NCI-H2081 treated with DMSO at 0.1 percent for 48 hours (cell line): Measurements from ENCODE around the gene FADS3.
A peak's percentile ranks its signal among the peaks of the same experiment; 100 is the strongest.

Experiments used
- DNase-seq: peaks from one replicate; lab custom pipeline; 2025; lab: John Stamatoyannopoulos, UW

The FADS3 gene

DNA sequence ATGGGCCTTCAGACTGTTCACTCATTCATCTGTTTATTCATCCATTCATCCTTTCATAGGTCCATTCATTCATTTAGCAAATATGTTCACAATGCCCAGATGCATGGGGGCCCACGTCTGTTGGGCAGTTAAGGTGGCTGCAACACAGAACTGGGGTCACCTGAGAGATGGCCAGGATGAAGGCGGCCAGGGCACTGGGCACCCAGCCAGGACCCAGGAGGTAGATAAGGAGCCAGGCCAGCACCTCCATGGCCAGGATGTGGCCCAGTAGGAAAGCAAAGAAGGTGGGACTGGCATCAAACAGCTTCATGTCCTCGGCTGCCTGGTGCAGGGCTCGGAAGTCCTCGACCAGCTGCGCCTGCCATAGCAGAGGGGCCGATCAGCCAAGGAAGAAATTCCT, 12.2 kb downstream of the FADS3 start:
- no peak for DNase-seq

DNA sequence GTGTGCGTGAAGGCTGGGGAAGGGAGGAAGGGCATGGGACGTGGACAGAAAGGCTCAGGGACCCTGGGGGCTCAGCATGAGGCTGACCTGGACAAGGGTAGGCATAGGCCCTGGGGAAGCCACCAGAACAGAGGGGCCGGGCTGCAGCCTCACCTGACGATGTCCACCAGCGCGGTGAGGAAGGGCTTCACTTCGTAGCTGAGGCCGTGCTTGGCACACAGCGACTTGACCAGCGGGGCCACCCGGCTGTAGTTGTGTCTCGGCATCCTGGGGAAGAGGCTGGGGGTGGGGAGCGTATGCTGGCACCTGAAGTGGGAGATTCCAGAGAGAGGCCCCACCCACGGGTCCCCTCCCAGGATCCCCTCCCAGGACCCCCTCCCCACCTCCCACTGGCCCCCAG, 15.6 kb downstream of the FADS3 start:
- no peak for DNase-seq

DNA sequence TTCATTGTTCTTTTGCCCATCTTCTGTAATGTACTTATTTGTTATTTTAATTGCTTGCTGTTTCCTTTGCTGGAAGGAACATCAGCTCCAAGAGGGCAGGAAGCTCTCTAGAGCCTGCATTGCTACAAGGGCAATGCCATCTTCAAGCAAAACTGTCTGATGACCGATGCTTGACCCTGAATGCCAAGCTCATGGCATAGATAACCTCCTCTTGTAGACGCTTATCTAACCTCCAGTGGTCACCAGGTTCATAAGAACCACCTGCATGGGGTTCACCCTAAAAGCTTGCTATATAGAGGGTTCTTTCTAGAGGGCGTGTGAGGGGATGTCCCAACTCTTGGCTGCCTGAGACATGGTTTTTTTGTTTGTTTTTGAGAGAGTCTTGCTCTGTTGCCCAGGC, 16.5 kb downstream of the FADS3 start:
- DNase-seq: no peak

DNA sequence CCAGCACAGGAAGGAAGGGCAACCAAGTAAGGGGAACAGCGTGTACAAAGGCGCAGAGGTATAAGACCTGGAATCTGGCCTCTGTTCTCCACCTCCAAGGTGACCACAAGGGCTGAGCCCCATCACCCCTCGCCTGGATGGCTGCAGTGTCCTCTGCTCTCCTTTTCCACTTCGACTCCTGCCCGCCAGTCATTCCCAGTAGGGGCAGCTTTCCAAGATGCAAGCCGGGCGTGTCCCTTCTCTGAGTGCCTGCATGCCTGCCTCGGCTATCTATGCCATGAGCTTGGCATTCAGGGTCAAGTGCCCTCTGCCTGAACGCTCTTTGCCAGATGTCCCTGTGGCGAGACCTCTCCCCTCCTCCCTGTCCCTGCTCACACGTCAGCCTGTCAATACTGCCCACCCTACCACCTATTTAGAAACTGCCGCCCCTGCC, 17.0 kb downstream of the FADS3 start:
- no peak for DNase-seq

DNA sequence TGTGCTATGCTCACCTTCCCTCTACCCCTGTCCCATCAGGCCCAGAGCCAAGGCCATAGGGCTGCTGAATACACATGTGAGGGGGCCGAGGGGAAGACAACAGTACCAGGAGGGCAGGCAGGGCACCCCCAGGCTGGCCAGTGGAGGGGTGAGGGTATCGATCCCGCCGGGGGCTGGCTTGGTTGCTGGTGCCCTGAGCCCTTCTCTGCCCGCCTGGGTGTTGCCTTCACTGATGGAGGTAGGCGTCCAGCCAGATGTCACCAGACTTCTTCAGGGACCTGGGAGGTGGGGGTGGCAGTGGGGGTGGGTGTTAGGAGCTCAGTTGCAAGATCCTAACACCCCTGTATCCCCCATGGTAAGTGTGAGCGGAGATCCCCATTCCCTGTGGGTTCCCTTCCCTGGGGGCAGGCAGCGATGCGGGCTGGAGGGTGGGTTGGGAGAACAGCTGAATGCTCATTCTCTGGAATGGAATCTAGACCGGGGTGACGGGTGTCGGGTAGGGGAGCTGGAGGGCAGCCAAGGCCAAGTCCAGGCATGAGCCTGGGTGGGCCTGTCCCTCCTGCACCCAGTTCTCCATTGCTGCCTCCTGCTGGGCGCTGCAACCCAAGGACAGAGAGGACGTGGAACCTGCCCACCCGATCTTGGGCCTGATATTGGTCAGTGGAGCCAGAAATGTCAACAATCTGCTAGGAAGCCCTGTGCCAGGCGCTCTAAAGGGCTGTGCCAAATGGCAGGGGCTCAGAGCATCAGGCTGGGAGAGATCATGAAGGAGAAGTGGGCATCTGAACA, 17.6 kb downstream of the FADS3 start:
- no peak for DNase-seq

DNA sequence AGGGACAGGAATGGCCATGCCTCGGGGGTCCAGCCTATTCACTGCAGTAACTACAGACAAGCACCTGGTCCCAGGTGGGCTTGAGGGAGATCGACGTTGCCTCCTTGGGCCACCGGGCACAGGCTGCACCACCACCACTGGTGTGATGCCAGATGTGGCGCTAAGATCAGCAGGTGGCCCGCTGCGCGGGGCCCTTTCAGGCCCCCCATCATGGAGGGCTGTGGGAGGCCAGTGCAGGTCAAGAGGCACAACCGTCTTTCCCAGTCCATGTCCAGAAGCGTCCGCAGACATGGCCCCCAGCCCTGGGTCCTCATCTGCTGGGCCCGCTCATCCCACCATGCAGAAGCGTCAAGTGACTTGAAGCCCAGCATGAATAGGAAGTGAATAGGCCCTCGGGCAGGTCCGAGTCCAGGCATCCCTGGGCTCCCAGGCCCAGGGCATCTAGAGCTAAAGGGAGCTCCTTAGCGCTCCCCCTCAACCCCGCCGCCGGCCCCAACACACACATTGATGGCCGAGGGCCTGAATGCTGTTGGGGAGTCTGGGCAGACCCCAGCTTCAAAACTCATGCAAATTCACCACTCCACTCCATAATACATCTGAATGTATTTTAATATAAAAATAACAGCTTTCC, 18.3 kb downstream of the FADS3 start:
- no peak for DNase-seq

DNA sequence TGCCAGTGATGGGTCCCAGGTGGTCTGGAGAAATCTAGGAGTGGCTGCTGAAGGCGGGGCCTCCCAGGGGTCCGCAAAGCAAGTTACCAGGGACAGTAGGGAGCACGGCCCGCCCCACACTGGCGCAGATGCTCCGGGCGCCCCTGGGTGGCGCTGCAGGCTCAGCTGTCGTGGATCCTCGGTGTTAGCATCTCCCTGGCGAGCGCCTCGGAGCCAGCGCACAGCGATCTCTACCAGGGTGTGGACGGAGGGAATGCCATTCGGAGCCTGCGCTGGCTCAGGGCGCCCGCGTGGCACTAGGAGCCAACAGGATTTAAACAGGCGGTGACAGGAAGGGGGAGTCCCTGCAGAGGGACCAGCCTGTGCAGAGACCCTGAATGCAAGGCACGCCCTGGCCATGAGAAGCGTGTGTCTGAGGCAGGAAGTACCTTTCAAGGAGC, 20.2 kb downstream of the FADS3 start:
- DNase-seq: peak; percentile 28

DNA sequence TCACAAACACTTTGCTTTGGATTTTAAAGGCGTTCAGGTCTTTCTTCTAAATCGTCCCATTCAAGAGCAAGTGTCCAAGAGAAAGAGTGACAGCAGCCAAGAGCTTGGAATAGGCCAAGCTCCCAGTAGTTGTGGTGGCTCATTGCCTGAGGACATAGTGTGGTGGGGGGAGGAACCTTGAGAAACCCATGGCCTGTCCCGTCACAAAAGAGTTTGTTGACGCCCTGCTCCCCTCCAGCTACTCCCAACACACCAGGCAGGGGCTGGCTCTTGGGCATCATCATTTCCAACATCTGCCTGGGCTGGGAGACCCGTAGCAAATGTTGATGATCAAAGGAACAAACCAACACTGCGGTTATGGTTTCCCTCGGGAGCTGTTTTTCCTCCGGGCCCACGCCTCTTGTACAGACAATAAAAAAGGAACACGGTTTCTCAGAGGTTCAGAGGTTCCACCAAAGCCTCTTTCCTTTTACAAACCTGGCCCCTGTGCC, 20.8 kb downstream of the FADS3 start:
- no peak for DNase-seq

DNA sequence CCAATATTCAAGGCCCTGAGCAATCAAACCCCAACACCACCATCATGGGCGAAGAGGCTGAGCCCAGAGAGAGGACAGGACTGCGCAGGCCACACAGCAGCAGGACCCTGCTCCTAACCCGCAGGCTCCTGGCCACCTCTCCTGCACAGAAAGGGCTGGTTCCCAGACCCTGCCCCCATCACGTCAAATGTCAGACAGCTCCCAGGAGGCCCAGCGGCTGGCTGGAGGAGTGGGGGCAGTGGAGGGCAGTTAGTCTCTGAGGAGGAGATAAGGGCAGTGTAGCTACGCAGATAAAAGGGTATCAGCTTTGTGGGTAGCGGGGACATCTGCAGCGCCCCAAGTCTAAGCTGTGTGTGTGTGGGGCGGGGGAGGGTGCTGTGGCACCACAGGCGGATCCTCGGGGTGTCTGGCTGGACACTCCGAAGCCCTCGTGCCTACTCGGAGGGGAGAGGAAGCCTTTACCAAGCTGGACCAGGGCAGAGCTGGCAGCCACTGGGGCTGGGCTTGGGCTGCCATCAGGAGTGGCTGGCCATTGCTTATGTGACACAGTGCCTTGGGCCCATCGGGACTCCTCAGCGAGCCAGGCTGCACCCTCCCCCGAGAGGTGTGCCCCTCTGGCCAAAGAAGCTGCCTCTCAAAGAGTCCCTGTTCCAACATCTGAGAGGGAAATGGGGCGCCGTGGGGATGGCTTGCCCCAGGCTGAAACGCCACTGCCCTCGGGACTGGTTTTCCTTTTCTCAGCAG, 21.5 kb downstream of the FADS3 start:
- no peak for DNase-seq

DNA sequence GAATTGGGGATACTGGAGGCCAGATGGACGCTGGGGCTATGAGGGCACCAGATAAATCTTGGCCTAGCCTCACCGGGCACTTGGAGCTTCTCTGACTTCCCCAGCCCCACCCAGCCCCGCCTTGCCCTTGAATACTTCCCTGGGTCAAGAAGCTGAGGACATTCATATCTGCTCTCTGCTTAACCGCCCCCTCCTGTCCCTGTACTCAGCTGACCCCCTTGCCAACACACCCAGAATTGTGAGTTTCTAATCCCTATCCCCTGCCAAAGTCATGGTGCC, 22.0 kb downstream of the FADS3 start:
- DNase-seq: no peak

DNA sequence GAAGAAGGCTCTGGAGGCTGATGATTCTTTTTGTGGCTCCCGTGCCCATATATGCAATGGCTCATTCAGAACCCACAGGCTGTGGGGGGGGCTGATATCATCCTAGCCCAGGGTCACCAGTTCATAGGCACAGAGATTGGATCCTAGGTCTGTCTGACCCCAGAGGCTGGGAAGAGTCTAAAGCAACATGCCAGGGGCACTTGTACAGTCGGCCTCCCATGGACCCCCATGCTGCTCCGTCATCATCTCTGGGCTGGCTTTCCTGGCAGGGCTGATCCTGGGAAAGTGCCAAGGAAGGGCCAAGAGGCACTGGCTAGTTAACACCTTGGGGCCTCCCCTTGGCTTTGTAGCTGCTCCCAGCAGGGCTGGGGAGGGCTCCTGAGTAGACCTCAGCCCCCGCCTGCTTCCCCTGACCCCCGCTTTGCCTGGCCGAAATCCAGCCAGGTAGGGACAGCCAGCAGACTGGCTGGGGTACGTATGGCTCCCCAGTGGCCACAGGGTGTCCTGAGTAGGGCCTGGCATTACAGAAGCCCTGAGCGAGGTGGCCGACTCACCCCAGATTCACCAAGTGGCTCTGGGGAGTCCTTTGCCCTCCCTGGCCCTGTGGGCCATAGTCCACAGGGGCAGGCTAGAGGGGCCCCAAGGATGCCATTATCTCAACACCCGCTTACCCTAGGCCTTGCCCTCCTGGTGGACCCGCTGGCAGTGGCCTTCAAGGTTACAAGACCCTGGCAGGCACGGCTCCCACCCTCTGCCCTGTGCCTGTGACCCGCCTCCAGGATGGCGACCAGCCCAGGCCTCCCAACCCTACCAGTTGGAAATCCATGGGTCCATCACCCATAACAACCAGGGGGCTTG, 22.5 kb downstream of the FADS3 start:
- DNase-seq: no peak

DNA sequence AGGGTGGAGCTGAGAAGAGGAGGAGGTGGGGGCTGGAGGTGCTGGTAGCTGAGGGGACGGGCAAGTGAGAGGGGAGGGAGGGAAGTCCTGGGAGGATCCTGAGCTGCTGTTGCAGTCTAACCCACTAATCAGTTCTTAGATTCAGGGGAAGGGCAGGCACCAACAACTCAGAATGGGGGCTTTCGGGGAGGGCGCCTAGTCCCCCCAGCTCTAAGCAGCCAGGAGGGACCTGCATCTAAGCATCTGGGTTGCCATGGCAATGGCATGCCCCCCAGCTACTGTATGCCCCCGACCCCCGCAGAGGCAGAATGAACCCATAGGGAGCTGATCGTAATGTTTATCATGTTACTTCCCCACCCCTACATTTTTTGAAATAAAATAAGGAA, 24.4 kb downstream of the FADS3 start:
- DNase-seq: no peak

DNA sequence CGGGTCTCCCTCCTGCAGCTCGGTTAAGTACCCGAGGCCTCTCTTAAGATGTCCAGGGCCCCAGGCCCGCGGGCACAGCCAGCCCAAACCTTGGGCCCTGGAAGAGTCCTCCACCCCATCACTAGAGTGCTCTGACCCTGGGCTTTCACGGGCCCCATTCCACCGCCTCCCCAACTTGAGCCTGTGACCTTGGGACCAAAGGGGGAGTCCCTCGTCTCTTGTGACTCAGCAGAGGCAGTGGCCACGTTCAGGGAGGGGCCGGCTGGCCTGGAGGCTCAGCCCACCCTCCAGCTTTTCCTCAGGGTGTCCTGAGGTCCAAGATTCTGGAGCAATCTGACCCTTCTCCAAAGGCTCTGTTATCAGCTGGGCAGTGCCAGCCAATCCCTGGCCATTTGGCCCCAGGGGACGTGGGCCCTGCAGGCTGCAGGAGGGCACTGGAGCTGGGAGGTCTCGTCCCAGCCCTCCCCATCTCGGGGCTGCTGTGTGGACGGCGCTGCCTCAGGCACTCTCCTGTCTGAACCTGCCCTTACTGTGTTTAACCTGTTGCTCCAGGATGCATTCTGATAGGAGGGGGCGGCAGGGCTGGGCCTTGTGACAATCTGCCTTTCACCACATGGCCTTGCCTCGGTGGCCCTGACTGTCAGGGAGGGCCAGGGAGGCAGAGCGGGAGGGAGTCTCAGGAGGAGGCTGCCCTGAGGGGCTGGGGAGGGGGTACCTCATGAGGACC, 25.0 kb downstream of the FADS3 start:
- no peak for DNase-seq

DNA sequence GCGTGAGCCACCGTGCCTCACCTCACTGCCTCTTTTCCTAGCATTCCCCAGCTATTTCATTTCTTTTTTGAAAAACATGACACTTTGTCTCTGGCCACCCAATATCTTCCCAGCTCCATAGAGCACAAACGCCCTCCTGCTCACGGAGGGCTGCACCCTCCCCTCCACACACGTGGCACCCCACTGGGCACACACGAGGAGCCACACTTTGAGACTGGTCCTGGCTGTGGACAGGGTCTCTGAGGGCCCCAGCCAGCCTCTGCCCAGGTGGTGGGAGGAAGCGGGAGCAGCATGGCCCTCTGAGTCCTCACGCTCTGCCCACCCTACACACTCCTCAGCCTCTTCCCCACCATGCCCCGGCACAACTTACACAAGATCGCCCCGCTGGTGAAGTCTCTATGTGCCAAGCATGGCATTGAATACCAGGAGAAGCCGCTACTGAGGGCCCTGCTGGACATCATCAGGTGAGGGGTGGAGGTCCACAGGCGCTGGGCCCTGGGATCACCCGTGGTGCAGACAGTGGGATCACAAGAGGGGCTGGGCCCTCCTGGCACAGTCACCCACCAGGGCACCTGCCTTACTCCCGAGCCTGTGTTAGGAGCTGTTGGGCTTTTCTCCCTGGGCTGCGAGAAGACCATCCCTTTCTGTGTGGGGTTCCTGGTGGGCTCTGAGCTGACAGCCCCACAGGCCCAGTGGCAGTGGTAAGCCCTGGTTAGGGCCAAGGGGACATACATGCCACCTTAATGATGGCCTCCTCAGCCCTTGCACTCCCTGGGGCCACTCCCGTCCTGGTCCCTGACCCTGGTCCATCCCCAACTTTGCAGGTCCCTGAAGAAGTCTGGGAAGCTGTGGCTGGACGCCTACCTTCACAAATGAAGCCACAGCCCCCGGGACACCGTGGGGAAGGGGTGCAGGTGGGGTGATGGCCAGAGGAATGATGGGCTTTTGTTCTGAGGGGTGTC, 26.2 kb downstream of the FADS3 start:
- DNase-seq: no peak

DNA sequence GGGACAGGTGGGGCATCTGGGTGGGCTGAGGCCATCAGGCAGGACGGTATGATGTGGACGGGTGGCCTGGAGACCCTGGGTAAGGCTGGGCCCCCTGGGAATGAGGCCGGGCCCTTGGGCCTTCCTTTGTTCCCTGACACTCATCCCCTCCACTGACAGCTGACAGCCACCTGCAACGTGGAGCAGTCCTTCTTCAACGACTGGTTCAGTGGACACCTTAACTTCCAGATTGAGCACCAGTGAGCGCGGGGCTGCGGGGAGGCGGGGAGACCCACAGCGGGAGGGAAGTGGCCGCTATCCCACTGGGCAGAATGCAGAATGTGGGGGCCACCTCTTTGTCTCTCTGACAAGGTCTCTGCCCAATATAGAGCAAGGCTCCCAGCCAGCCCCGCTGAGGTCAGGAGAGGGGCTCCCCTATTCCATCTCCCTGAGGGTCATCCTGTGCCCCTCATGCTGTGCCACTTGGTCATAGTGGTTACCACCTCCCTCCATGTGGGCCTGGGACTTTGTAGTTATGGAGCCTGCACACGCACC, 27.7 kb downstream of the FADS3 start:
- no peak for DNase-seq

DNA sequence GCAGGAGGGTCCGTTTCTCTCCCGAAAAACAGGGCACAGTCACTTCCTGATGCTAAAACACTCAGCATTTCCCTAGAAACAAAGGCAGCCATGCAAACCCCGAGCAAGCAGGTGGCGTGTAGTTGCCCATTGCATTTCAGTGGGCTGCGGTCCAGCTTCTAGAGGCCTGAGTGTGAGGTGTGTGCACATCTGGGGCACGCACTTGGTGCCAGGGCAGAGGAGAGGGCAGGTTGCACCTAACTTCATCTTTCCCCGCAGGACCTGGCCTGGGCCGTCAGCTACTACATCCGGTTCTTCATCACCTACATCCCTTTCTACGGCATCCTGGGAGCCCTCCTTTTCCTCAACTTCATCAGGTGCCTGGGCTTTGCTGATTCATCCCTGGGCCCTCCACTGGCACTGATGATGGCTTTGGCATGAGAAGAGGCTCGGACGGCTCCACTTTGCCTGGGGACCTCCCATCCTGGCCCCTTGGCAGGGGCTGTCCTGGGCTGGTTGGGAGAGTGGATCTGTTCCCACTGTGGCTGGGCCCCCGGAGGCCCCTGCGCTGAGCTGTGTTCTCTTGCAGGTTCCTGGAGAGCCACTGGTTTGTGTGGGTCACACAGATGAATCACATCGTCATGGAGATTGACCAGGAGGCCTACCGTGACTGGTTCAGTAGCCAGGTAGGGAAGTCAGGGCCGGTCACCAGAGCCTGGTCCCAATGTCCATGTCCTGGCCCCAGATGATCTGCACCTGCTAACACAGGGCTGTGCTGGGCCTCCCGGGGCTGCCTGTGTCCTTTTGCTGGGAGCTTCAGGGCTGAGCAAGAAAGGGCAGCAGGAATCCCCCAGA, 28.4 kb downstream of the FADS3 start:
- no peak for DNase-seq

DNA sequence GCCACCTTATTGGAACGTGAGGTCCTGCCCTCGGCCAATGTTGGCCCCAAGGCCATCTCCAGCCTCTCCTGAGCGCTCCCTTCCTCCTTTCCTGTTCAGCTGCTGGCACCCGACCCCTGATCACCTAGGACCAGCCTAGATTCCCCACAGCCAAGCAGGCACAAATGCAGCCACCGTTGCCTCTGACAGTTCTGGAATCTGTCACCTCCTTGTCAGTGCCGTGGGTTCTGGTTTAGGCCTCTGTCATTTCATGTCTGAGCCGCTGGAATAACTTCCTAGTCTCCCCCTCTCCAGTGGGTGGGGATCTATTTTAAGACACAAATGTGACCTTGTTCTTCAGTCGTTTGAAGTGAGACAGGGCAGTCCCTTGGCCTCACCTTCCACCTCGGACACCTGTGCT, 29.7 kb downstream of the FADS3 start:
- no peak for DNase-seq

DNA sequence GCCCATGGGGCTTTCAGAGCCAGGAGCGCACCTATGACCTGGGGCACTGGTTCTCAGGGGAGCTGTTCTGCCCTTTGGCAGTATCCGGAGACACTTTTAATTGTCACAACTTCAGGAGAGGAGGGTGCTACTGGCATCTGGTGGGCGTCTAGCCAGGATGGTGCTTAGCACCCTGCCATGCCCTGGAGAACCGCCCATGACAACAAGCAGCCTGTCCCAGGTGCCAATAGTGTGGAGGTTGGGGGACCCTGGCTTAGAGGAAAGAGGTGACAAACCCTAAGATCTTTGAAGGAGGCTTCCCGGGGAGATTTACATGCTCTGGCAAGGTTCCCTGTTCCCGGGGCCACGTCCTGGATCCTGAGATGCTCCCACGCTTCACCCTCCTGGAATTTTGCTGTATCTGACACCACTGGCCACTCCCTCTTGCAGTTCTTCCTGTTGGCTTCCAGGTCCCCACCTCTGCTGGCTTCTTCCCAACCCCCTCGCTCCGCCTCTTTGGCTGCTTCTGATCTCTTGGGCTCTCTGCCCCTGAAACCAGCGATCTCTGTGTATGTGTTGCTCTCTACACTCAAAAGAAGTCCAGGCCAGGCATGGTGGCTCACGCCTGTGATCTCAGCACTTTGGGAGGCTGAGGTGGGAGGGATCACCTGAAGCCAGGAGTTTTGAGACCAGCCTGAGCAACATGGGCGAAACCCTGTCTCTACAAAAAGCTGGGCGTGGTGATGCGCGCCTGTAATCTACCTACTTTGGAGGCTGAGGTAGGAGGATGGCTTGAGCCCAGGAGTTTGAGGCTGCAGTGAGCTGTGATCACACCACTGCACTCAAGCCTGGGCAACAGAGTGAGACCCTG, 31.1 kb downstream of the FADS3 start:
- no peak for DNase-seq
